GM12878 (cell line): Measurements from ENCODE around the gene WHRN. TPM values are rescaled to one million over a fixed set of nuclear protein-coding genes. Genes with fewer than 3 reads are reported as not detected.

ENCODE experiments used
- ATAC-seq: fragments of 200-7000 bp; cut with Tn5 transposase; 3 replicates; pipeline ENCODE4 v1.9.1; 2020; ENCODE audit warnings: mild to moderate bottlenecking, moderate library complexity
- BruUV-seq: library from RNA; stranded (reverse); fragments of 400-500 nt; replicated peaks from 2 replicates; lab custom pipeline; 2021; lab: Mats Ljungman, UMichigan
- CTCF ChIA-PET: fragments of 300-600 bp; sonication (Branson Sonifier 250); formaldehyde crosslinking; extraction: SDS; loops from one replicate; lab custom pipeline; 2021; ENCODE audit warnings: inconsistent platforms; lab: Yijun Ruan, JAX
- POLR2A ChIA-PET: fragments of 350-600 bp; formaldehyde crosslinking; extraction: SDS; loops from one replicate; lab custom pipeline; 2021; ENCODE audit warnings: inconsistent platforms; lab: Charles Lee
- RAD21 ChIA-PET: fragments of 300-600 bp; sonication (Branson Sonifier 250); formaldehyde crosslinking; loops from one replicate; lab custom pipeline; 2023; ENCODE audit warnings: antibody characterized with exemption; ENCODE audit not compliant: unreplicated experiment; lab: Charles Lee
- SMC1A ChIA-PET: fragments of 300-600 bp; sonication (Branson Sonifier 250); formaldehyde crosslinking; loops from one replicate; lab custom pipeline; 2023; ENCODE audit not compliant: unreplicated experiment, uncharacterized antibody; lab: Charles Lee
- DNase-seq: peaks from one replicate; pipeline ENCODE4 v3.0.0-alpha.2; 2011; ENCODE audit warnings: low read depth, low spot score
- FAIRE-seq: peaks from 3 replicates; lab custom pipeline; 2011; peaks lifted over from hg19 to GRCh38; lab: Jason Lieb, UNC
- H2AFZ ChIP-seq: 2 replicates; pipeline ENCODE4 v1.6.0; 2011; ENCODE audit warnings: low read depth, low read length, control low read depth; ENCODE audit not compliant: control insufficient read depth
- H3K27ac ChIP-seq: 2 replicates; pipeline ENCODE4 v1.5.1; 2011; ENCODE audit warnings: control low read depth; ENCODE audit not compliant: control insufficient read depth, insufficient read depth
- H3K27me3 ChIP-seq, 2 experiments: replicated peaks in 1 of 2; 2 replicates each; pipeline versions ENCODE4 v1.6.0 to v1.6.1; 2011; ENCODE audit warnings: low read length in 1 of 2; ENCODE audit not compliant: control insufficient read depth in 2 of 2, insufficient read depth in 2 of 2
- H3K36me3 ChIP-seq, 2 experiments: 2 replicates each; pipeline ENCODE4 v1.5.1; 2011; ENCODE audit warnings: low read length in 1 of 2; ENCODE audit not compliant: control insufficient read depth in 2 of 2, insufficient read depth in 2 of 2
- H3K4me1 ChIP-seq: 2 replicates; pipeline ENCODE4 v1.6.1; 2011; ENCODE audit warnings: mild to moderate bottlenecking, low read length, moderate library complexity, mixed read lengths; ENCODE audit not compliant: control insufficient read depth, insufficient read depth
- H3K4me2 ChIP-seq: 2 replicates; pipeline ENCODE4 v1.6.0; 2011; ENCODE audit warnings: control low read depth; ENCODE audit not compliant: control insufficient read depth, insufficient read depth
- H3K4me3 ChIP-seq: fragments of 200-600 bp; sonication (generic); 2 replicates; pipeline ENCODE4 v1.5.1; 2016
- H3K79me2 ChIP-seq: 2 replicates; pipeline ENCODE4 v1.6.0; 2011; ENCODE audit warnings: low read length; ENCODE audit not compliant: control insufficient read depth, insufficient read depth
- H3K9ac ChIP-seq: 2 replicates; pipeline ENCODE4 v1.8.0; 2011; ENCODE audit warnings: low read length, control low read depth, mixed read lengths; ENCODE audit not compliant: control insufficient read depth, insufficient read depth
- H3K9me3 ChIP-seq: replicated peaks from 3 replicates; pipeline ENCODE4 v1.5.1; 2011; ENCODE audit warnings: mild to moderate bottlenecking, low read length; ENCODE audit not compliant: control insufficient read depth, insufficient read depth
- H4K20me1 ChIP-seq: 2 replicates; pipeline ENCODE4 v1.6.0; 2011; ENCODE audit not compliant: control insufficient read depth, insufficient read depth
- MYC ChIP-seq: IDR thresholded peaks from 2 replicates; pipeline ENCODE4 v1.6.1; 2011; ENCODE audit warnings: mild to moderate bottlenecking, low read length, moderate library complexity, inconsistent platforms; ENCODE audit not compliant: insufficient read depth, insufficient replicate concordance, insufficient read length, severe bottlenecking
- NBN ChIP-seq: fragments of 450-650 bp; IDR thresholded peaks from 2 replicates; pipeline ENCODE4 v1.6.1; 2016
- POLR2A ChIP-seq: IDR thresholded peaks from 2 replicates; pipeline ENCODE4 v1.6.1; 2011; ENCODE audit warnings: low read depth, mild to moderate bottlenecking, low read length
- RAD21 ChIP-seq: IDR thresholded peaks from 2 replicates; pipeline ENCODE4 v1.6.1; 2011; ENCODE audit warnings: mild to moderate bottlenecking, low read depth, low read length, moderate library complexity; ENCODE audit not compliant: insufficient read depth
- RBBP5 ChIP-seq: fragments of 200-600 bp; sonication (generic); conservative IDR thresholded peaks from 2 replicates; pipeline ENCODE4 v1.6.1; 2016
- WGBS: methylation state at CpG from one replicate; pipeline ENCODE4 v1.1.6; 2016; ENCODE audit warnings: low lambda C conversion rate; ENCODE audit not compliant: insufficient replicate concordance, insufficient coverage; ENCODE audit errors: missing lambda C conversion rate; 5-methylcytosine and 5-hydroxymethylcytosine counted together
- in situ Hi-C: fragments of 300-500 bp; cut with MboI; formaldehyde crosslinking; loops from 9 replicates; pipeline ENCODE4 v1.14.3; 2018; ENCODE audit warnings: mixed read lengths
- intact Hi-C: fragments of 100-400 bp; cut with micrococcal nuclease; formaldehyde crosslinking; loops from one replicate; pipeline ENCODE4 v1.14.2; 2022; ENCODE audit not compliant: unreplicated experiment
- polyA plus RNA-seq, 11 experiments: library from polyadenylated mRNA; depleted of rRNA in 4 of 11; unstranded in 6 of 11; stranded (reverse) in 5 of 11; fragments of >200 nt; fragmentation: Nextera tagmentation in 4 of 11; fragmentation: Illumina TruSeq in 1 of 11; extraction: Ambion mirVana in 4 of 11; extraction: Trizol in 1 of 11; gene quantifications; 1 replicate in 1 of 11; 2 replicates in 10 of 11; pipeline versions ENCODE4 v1.2.1 to v1.2.3, GENCODE V29; 2011 to 2016; ENCODE audit warnings: inconsistent platforms in 2 of 11, missing spikeins in 2 of 11, low read depth in 1 of 11
- total RNA-seq, 4 experiments: library from RNA; depleted of rRNA in 3 of 4; stranded (reverse); fragments of >200 nt in 3 of 4; fragmentation: Illumina TruSeq in 1 of 4; extraction: Trizol in 1 of 4; gene quantifications; 2 replicates each; pipeline versions ENCODE4 v1.2.1 to v1.2.3, GENCODE V29; 2013 to 2021
- TF ChIP-seq, protein P1 (sequence below): fragments of 450-650 bp; IDR thresholded peaks from 2 replicates; pipeline ENCODE4 v1.6.1; 2016; ENCODE audit warnings: mild to moderate bottlenecking, moderate library complexity, borderline replicate concordance
- TF ChIP-seq, protein P2 (sequence below): fragments of 450-650 bp; IDR thresholded peaks from 2 replicates; pipeline ENCODE4 v1.6.1; 2017; ENCODE audit warnings: mild to moderate bottlenecking

Gene WHRN
- total and polyA plus RNA-seq, 10 of the 15 experiments (the other 5 are each of a cell fraction or from before 2014, with no cell fraction given): 0.04 to 18.2 (median 0.68) TPM; not detected in 1

DNA sequence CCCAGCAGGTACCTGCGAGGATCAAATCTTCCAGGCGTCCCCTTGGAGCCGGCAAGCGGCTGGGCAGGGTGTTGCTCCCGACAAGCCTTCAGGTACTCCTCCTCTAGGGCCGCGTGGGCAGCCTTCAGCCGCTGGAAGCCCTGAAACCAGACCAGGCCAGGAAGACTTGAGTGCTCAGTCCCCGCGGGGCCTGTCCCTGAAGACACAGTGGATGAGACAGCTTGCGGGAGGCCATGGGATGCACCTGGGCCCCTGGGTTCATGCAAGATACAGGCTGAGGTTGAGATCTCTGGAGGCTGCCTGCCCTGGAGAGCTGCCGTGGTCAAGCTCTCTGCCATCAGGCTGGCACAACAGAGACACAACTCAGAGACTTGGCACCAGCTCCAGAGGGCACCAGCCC is 142.9 kb downstream of the WHRN start:
- ChIA-PET CTCF (interaction anchor here (7.4 kb wide), 1 partner anchor 25 kb away, joined by 108 read pairs; the partner anchor contains the start of gene AKNA), POLR2A (interaction anchor here (1.2 to 13.2 kb wide), 3 partner anchors 9 to 25 kb away, joined by 4 to 312 read pairs (median 22); partner anchors contain the start of gene AKNA), SMC1A (interaction anchor here (1.3 to 13.9 kb wide), 2 partner anchors 25 to 34 kb away, joined by 7 to 327 read pairs; partner anchors contain the start of gene AKNA), RAD21 (interaction anchor here (1.0 to 12.9 kb wide), 2 partner anchors 25 to 132 kb away, joined by 3 to 251 read pairs; partner anchors contain the start of gene AKNA)
- Histone ChIP-seq H3K79me2 (peaks cover 1% of the 10 kb centered on the region), H3K27me3 (no peaks in the 10 kb centered on the region), H3K9me3 (no peaks in the 10 kb centered on the region), H4K20me1 (peaks cover 2% of the 10 kb centered on the region; the same call in 1 of the 2 replicates), H3K9ac (no peak overlapping the region), H3K4me1 (peaks cover 29% of the 10 kb centered on the region), H3K36me3 (peaks cover 47 to 60% of the 10 kb centered on the region in 2 experiments), H3K4me2 (no peak overlapping the region), H3K4me3 (no peak overlapping the region), H3K27ac (no peak overlapping the region), H2AFZ (no peak overlapping the region)
- in situ Hi-C loops: no loop called here
- no peak for DNase-seq
- 83% methylated on average over 12 of the region's 12 CpGs for WGBS
- BruUV-seq: no TSS peak
- FAIRE-seq: no peak
- TF ChIP-seq NBN (no peak), MYC (no peak), RAD21 (no peak), POLR2A (peak; percentile 46), RBBP5 (no peak)
- TF ChIP-seq, protein P1, sequence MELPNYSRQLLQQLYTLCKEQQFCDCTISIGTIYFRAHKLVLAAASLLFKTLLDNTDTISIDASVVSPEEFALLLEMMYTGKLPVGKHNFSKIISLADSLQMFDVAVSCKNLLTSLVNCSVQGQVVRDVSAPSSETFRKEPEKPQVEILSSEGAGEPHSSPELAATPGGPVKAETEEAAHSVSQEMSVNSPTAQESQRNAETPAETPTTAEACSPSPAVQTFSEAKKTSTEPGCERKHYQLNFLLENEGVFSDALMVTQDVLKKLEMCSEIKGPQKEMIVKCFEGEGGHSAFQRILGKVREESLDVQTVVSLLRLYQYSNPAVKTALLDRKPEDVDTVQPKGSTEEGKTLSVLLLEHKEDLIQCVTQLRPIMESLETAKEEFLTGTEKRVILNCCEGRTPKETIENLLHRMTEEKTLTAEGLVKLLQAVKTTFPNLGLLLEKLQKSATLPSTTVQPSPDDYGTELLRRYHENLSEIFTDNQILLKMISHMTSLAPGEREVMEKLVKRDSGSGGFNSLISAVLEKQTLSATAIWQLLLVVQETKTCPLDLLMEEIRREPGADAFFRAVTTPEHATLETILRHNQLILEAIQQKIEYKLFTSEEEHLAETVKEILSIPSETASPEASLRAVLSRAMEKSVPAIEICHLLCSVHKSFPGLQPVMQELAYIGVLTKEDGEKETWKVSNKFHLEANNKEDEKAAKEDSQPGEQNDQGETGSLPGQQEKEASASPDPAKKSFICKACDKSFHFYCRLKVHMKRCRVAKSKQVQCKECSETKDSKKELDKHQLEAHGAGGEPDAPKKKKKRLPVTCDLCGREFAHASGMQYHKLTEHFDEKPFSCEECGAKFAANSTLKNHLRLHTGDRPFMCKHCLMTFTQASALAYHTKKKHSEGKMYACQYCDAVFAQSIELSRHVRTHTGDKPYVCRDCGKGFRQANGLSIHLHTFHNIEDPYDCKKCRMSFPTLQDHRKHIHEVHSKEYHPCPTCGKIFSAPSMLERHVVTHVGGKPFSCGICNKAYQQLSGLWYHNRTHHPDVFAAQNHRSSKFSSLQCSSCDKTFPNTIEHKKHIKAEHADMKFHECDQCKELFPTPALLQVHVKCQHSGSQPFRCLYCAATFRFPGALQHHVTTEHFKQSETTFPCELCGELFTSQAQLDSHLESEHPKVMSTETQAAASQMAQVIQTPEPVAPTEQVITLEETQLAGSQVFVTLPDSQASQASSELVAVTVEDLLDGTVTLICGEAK: no peak
- TF ChIP-seq, protein P2, sequence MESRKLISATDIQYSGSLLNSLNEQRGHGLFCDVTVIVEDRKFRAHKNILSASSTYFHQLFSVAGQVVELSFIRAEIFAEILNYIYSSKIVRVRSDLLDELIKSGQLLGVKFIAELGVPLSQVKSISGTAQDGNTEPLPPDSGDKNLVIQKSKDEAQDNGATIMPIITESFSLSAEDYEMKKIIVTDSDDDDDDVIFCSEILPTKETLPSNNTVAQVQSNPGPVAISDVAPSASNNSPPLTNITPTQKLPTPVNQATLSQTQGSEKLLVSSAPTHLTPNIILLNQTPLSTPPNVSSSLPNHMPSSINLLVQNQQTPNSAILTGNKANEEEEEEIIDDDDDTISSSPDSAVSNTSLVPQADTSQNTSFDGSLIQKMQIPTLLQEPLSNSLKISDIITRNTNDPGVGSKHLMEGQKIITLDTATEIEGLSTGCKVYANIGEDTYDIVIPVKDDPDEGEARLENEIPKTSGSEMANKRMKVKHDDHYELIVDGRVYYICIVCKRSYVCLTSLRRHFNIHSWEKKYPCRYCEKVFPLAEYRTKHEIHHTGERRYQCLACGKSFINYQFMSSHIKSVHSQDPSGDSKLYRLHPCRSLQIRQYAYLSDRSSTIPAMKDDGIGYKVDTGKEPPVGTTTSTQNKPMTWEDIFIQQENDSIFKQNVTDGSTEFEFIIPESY: no peak
- intact Hi-C loops: no loop called here
- ATAC-seq: no peak
